HEK293 (cell line): Measurements from ENCODE around the gene NFE2L1.

Source experiments
- CTCF ChIA-PET: fragments of 350-600 bp; formaldehyde crosslinking; extraction: SDS; loops from one replicate; lab custom pipeline; 2021; ENCODE audit warnings: antibody characterized with exemption; lab: Yijun Ruan, JAX
- POLR2A ChIA-PET: fragments of 300-600 bp; formaldehyde crosslinking; extraction: SDS; loops from one replicate; lab custom pipeline; 2020; ENCODE audit warnings: antibody characterized with exemption, inconsistent platforms; lab: Yijun Ruan, JAX
- H3K27ac ChIP-seq: fragments of 200-500 bp; sonication (Bioruptor generic); 2 replicates; pipeline ENCODE4 v1.5.1; 2014; ENCODE audit warnings: low read depth, low read length, control low read depth, inconsistent platforms; ENCODE audit errors: extremely low read depth
- H3K36me3 ChIP-seq, 2 experiments: fragments of 200-500 bp in 1 of 2; sonication (Bioruptor generic) in 1 of 2; 1 replicate in 1 of 2; 2 replicates in 1 of 2; pipeline ENCODE4 v1.5.1; 2014 to 2017; ENCODE audit warnings: inconsistent platforms in 2 of 2, low read length in 2 of 2; ENCODE audit not compliant: control insufficient read depth in 2 of 2, insufficient read depth in 1 of 2
- H3K4me1 ChIP-seq: fragments of 200-500 bp; sonication (Bioruptor generic); 2 replicates; pipeline ENCODE4 v1.5.1; 2014; ENCODE audit warnings: mild to moderate bottlenecking, low read length, inconsistent platforms; ENCODE audit not compliant: control insufficient read depth, insufficient read depth
- H3K4me3 ChIP-seq: 2 replicates; pipeline ENCODE4 v1.5.1; 2011; ENCODE audit warnings: low read depth, mild to moderate bottlenecking, control low read depth, low read length, moderate library complexity
- H3K9me3 ChIP-seq: fragments of 200-500 bp; sonication (Bioruptor generic); 2 replicates; pipeline ENCODE4 v1.5.1; 2014; ENCODE audit warnings: low read depth, low read length, inconsistent platforms; ENCODE audit not compliant: control insufficient read depth, insufficient read depth
- EGR2 ChIP-seq: fragments of 450-650 bp; formaldehyde crosslinking; IDR thresholded peaks from 2 replicates; pipeline ENCODE4 v1.5.1; 2016; ENCODE audit warnings: low read depth, missing biosample characterization, missing genetic modification characterization
- KLF17 ChIP-seq: fragments of 450-650 bp; formaldehyde crosslinking; IDR thresholded peaks from 2 replicates; pipeline ENCODE4 v1.5.1; 2016; ENCODE audit warnings: missing biosample characterization, missing genetic modification characterization
- SCRT2 ChIP-seq: fragments of 450-650 bp; formaldehyde crosslinking; IDR thresholded peaks from 2 replicates; pipeline ENCODE4 v1.5.1; 2016; ENCODE audit warnings: missing biosample characterization, missing genetic modification characterization
- SP3 ChIP-seq: fragments of 450-650 bp; formaldehyde crosslinking; IDR thresholded peaks from 2 replicates; pipeline ENCODE4 v1.5.1; 2016; ENCODE audit warnings: missing biosample characterization, missing genetic modification characterization
- TSHZ1 ChIP-seq: fragments of 450-650 bp; formaldehyde crosslinking; IDR thresholded peaks from 2 replicates; pipeline ENCODE4 v1.5.1; 2016; ENCODE audit warnings: missing biosample characterization, missing genetic modification characterization, borderline replicate concordance
- ZFP3 ChIP-seq: fragments of 450-650 bp; formaldehyde crosslinking; IDR thresholded peaks from 2 replicates; pipeline ENCODE4 v1.5.1; 2016; ENCODE audit warnings: low read depth, missing biosample characterization, missing genetic modification characterization
- ZNF121 ChIP-seq: fragments of 450-650 bp; formaldehyde crosslinking; IDR thresholded peaks from 2 replicates; pipeline ENCODE4 v1.5.1; 2016; ENCODE audit warnings: missing biosample characterization, missing genetic modification characterization
- ZNF239 ChIP-seq: fragments of 450-650 bp; formaldehyde crosslinking; IDR thresholded peaks from 2 replicates; pipeline ENCODE4 v1.5.1; 2016; ENCODE audit warnings: missing biosample characterization, missing genetic modification characterization
- ZNF433 ChIP-seq: fragments of 450-650 bp; formaldehyde crosslinking; IDR thresholded peaks from 2 replicates; pipeline ENCODE4 v1.5.1; 2016; ENCODE audit warnings: missing biosample characterization, missing genetic modification characterization, low read depth
- ZNF596 ChIP-seq: fragments of 450-650 bp; IDR thresholded peaks from 2 replicates; pipeline ENCODE4 v1.5.0; 2018; ENCODE audit warnings: missing biosample characterization, mild to moderate bottlenecking, missing genetic modification characterization, moderate library complexity
- ZNF677 ChIP-seq: fragments of 450-650 bp; IDR thresholded peaks from 2 replicates; pipeline ENCODE4 v1.5.0; 2018; ENCODE audit warnings: missing biosample characterization, mild to moderate bottlenecking, missing genetic modification characterization, moderate library complexity
- ZNF76 ChIP-seq: fragments of 450-650 bp; formaldehyde crosslinking; IDR thresholded peaks from 2 replicates; pipeline ENCODE4; 2016; ENCODE audit warnings: low read depth, missing biosample characterization, missing genetic modification characterization, borderline replicate concordance
- TF ChIP-seq, protein P1 (sequence below): fragments of 450-650 bp; formaldehyde crosslinking; IDR thresholded peaks from 2 replicates; pipeline ENCODE4 v1.5.1; 2016; ENCODE audit warnings: missing biosample characterization, missing genetic modification characterization
- TF ChIP-seq, protein P2 (sequence below): fragments of 450-650 bp; formaldehyde crosslinking; IDR thresholded peaks from 2 replicates; pipeline ENCODE4 v1.5.1; 2016; ENCODE audit warnings: missing biosample characterization, missing genetic modification characterization

NFE2L1 gene

GRCh38 chr17:48043176-48043575, 5.0 kb upstream of the NFE2L1 start:
- no peaks in the 10 kb centered on the region for H3K36me3 ChIP-seq
- peaks cover 2% of the 10 kb centered on the region for H3K4me1 ChIP-seq
- TF ChIP-seq, protein P1, sequence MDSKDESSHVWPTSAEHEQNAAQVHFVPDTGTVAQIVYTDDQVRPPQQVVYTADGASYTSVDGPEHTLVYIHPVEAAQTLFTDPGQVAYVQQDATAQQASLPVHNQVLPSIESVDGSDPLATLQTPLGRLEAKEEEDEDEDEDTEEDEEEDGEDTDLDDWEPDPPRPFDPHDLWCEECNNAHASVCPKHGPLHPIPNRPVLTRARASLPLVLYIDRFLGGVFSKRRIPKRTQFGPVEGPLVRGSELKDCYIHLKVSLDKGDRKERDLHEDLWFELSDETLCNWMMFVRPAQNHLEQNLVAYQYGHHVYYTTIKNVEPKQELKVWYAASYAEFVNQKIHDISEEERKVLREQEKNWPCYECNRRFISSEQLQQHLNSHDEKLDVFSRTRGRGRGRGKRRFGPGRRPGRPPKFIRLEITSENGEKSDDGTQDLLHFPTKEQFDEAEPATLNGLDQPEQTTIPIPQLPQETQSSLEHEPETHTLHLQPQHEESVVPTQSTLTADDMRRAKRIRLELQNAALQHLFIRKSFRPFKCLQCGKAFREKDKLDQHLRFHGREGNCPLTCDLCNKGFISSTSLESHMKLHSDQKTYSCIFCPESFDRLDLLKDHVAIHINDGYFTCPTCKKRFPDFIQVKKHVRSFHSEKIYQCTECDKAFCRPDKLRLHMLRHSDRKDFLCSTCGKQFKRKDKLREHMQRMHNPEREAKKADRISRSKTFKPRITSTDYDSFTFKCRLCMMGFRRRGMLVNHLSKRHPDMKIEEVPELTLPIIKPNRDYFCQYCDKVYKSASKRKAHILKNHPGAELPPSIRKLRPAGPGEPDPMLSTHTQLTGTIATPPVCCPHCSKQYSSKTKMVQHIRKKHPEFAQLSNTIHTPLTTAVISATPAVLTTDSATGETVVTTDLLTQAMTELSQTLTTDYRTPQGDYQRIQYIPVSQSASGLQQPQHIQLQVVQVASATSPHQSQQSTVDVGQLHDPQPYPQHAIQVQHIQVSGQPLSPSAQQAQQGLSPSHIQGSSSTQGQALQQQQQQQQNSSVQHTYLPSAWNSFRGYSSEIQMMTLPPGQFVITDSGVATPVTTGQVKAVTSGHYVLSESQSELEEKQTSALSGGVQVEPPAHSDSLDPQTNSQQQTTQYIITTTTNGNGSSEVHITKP (tag by site-specific recombination): 0 out of 2 replicates have a peak, but pooled peaks have one; percentile 8
- TF ChIP-seq SP3 (0 out of 2 replicates have a peak, but pooled peaks have one; percentile 16), ZNF596 (no peak), KLF17 (tag by site-specific recombination) (0 out of 2 replicates have a peak, but pooled peaks have one; percentile 21)
- no peak overlapping the region for H3K4me3 ChIP-seq
- ChIA-PET CTCF (interaction anchor here (0.6 to 2.1 kb wide), 10 partner anchors 9 to 280 kb away, joined by 3 to 6 read pairs (median 4); no protein-coding TSS in a partner anchor), POLR2A (interaction anchor here (0.6 to 1.5 kb wide), 5 partner anchors 9 to 212 kb away, joined by 3 to 6 read pairs (median 3); partner anchors contain the start of genes CBX1, LRRC46 and MRPL10)
- H3K9me3 ChIP-seq: no peaks in the 10 kb centered on the region
- H3K27ac ChIP-seq: no peak overlapping the region

GRCh38 chr17:48044851-48045250, 3.3 kb upstream of the NFE2L1 start:
- Histone ChIP-seq H3K27ac (no peak overlapping the region), H3K4me1 (peaks cover 6% of the 10 kb centered on the region), H3K36me3 (no peaks in the 10 kb centered on the region), H3K9me3 (no peaks in the 10 kb centered on the region), H3K4me3 (no peak overlapping the region)
- TF ChIP-seq, protein P2, sequence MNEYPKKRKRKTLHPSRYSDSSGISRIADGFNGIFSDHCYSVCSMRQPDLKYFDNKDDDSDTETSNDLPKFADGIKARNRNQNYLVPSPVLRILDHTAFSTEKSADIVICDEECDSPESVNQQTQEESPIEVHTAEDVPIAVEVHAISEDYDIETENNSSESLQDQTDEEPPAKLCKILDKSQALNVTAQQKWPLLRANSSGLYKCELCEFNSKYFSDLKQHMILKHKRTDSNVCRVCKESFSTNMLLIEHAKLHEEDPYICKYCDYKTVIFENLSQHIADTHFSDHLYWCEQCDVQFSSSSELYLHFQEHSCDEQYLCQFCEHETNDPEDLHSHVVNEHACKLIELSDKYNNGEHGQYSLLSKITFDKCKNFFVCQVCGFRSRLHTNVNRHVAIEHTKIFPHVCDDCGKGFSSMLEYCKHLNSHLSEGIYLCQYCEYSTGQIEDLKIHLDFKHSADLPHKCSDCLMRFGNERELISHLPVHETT (tag by site-specific recombination): no peak
- TF ChIP-seq EGR2 (tag by site-specific recombination): no peak
- peak; percentile 39; the same call in 1 of the 2 replicates for TF ChIP-seq SCRT2
- no peak for TF ChIP-seq ZNF677 (tag by site-specific recombination)
- TF ChIP-seq ZFP3 (tag by site-specific recombination): no peak
- no peak for TF ChIP-seq ZNF239 (tag by site-specific recombination)
- TF ChIP-seq ZNF76 (tag by site-specific recombination): no peak
- no peak for TF ChIP-seq TSHZ1 (tag by site-specific recombination)
- peak; percentile 79; the same call in 1 of the 2 replicates for TF ChIP-seq ZNF121 (tag by site-specific recombination)
- no peak for TF ChIP-seq ZNF433 (tag by site-specific recombination)
- ChIA-PET POLR2A (interaction anchor here (0.6 to 1.6 kb wide), 6 partner anchors 14 to 1619 kb away, joined by 3 to 6 read pairs (median 4); no protein-coding TSS in a partner anchor), CTCF (interaction anchor here (0.6 to 1.4 kb wide), 4 partner anchors 17 to 149 kb away, joined by 4 to 5 read pairs (median 4); no protein-coding TSS in a partner anchor)
